ENCODE data around the gene IFTAP.

GRCh38 chr11:36594316-36594989, at the start of gene IFTAP:
- TF ChIP-seq CTCF (IDR thresholded peaks at IDR 0.05) (no peak), TAF1 (IDR thresholded peaks at IDR 0.05; ENCODE audit: borderline replicate concordance, low read depth, low read length) (no peak), EZH2phosphoT487 (IDR thresholded peaks at IDR 0.05; ENCODE audit: borderline replicate concordance, low read depth) (no peak), NFIC (IDR thresholded peaks at IDR 0.05; ENCODE audit: borderline replicate concordance) (no peak; the same call in 1 of the 2 replicates), ELF1 (IDR thresholded peaks at IDR 0.05) (peak; percentile 67), POLR2AphosphoS5 (IDR thresholded peaks at IDR 0.05; ENCODE audit: low read depth, low read length) (peak; percentile 58; the same call in 1 of the 2 replicates), EP300 (IDR thresholded peaks at IDR 0.05; ENCODE audit: borderline replicate concordance in 1 of 2, low read depth in 1 of 2, low read length in 1 of 2) (no peak), NRF1 (IDR thresholded peaks at IDR 0.05; ENCODE audit: low read depth, low read length) (no peak), RXRA (IDR thresholded peaks at IDR 0.05; ENCODE audit: borderline replicate concordance, low read depth) (no peak), MAX (IDR thresholded peaks at IDR 0.05; ENCODE audit: low read depth) (peak; percentile 73), SIN3A (IDR thresholded peaks at IDR 0.05; ENCODE audit: borderline replicate concordance, low read depth, low read length) (peak; percentile 51; the same call in 1 of the 2 replicates)

Measured in SK-N-SH (cell line).